Left hindlimb (tissue), 1 donor: Measurements from ENCODE around the gene HSD17B8.

ENCODE experiments used
- DNase-seq: peaks from one replicate; pipeline ENCODE4 v3.0.0-alpha.2; 2018

HSD17B8 gene

DNA sequence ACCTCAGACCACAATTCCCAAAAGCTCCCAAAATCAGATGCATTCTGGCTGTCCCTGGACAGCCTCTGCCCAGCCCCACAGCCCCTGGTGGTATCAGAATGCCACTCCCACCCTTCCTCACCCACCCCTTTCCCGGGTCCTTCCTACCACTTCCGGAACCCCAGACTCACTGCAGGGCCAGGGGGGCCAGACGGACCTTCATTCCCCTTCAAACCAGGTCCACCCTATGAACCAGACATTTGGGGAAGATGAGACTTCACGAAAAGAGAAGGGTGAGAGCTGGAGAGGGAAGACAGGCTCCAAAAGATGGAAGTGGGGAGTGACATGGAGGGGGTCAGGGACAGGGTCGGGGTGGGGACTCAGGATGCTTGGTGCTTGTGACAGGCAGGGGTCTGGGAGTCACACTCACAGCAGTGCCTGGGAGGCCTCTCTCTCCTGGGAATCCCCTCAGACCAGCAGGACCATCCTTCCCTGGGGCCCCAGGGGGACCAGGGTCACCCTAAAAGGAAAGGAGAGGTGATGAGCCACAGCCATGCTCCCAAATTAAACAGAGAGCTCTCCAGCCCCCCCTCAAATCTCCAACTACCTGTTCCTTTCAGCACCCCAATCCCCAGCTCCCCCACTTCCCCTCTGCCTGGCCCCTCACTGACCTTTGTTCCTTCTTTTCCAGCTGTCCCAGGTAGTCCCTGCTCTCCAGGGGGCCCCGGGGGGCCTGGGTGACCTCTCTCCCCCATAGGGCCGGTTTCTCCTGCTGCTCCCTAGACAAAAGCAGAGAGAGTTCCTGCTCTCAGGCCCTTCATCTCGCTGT, 32.4 kb upstream of the HSD17B8 start:
- DNase-seq = no peak

DNA sequence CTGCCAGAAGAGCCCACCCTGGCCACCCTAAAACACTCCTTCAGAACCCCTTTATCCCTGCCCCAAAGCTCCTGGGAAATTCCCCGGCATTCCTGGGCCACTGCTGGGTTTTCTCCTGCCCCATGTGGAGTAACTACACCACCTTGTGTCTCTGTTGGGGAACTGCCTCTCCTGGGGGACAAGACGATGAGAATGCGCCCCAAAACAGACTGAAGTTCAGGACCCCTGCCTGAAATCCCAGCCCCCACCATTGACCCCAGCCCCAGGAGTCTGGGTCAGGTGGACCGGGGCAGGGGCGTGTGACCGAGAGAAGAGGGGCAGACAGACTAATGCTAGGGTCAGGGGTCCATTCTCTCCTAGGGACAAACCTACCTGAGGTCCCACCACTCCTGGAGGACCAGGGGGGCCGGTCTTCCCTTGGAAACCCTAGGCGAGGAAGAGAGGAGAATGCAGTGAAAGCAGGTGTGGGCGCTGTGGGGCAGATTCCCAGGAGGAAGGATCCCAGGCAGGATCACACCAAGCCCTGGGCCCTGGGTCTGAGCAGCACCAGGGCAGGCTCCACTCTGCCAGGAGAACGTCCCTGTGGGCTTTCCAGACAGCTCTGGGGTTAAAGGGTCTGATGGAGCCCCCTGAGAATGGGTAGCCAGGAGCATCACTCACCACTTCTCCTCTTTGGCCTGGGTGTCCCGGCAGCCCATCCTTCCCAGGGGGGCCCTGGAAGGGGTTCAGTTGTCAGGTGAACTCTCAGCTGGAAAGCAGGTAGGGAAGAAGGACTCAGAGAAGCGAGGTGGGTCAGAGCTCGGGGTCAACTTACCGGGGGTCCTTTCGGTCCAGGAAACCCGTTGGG, 31.5 kb upstream of the HSD17B8 start:
- DNase-seq = no peak

DNA sequence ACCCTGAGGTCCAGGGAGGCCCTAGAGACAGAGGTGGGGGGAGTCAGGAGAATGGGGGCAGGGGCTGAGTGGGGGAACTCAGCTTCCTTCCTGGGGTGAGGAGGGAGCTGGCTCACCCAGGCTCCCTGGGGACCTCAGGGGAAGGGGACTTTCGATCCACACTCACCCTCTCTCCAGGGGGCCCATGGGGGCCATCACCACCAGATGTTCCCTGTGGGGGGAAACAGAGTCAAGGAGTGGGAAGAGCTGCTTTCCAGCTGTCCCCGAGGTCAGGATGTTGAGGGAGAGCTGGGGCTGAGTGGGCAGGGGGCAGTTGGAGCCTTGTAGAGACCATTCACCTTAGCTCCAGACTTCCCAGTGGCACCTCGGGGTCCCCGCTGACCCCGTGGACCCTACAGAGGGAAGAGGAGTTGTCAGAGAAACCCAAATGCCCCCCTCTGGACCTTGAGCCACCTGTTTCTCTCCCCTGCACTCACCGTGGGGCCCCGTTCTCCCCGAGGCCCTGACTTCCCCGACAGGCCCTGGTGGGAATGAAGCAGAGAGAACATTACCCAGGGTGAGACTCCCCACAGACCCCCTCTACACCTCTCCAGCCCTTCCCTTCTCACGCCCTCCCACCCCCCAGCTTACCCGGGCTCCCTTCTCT, 30.8 kb upstream of the HSD17B8 start:
- DNase-seq = no peak

DNA sequence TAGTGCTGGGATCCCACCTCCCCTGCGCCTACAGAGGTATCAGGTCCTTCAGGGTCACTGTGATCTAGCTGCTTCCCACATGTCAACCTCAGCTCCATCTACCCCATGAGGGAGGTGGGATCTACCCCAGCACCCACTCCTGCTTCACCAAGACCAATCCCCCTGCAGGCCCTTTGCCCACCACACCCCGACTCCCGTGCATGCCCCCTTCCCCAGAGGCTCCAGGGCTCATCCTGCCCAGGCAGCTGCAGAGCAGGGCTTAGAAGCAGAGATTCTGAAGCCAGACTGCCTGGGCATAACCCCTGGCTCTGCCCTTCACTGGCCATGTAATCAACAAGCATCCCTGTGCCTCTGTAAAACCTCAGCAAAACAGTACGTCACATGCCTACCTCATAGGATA, 29.7 kb upstream of the HSD17B8 start:
- DNase-seq = no peak

DNA sequence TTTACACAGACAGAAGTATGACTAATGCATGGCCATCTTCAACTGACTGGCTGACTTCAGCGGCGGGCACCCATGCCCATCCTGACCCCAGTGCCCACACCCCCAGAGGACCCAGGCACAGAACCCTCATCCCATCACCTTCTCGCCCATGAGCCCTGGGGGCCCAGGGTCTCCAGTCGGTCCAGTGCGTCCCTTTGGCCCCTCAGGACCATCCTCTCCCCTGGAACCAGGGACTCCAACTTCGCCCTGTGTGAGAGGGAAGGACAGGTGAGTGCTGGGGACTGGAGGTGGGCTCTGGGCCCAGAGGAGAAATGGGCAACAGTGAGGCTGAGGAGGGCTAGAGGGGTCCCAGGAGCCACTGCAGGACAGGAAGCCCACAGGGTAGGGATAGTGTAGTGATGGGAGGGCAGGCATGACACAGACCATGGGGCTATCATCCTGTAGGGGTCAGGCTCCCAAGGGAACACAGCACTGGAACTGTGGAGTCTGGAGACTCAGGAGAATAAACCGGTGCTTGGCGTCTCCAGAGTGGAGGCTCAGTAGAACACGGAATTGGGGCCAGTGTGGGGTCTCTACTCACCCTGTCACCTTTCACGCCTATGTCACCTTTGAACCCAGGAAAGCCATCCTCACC, 28.9 kb upstream of the HSD17B8 start:
- DNase-seq = peak; percentile 23

DNA sequence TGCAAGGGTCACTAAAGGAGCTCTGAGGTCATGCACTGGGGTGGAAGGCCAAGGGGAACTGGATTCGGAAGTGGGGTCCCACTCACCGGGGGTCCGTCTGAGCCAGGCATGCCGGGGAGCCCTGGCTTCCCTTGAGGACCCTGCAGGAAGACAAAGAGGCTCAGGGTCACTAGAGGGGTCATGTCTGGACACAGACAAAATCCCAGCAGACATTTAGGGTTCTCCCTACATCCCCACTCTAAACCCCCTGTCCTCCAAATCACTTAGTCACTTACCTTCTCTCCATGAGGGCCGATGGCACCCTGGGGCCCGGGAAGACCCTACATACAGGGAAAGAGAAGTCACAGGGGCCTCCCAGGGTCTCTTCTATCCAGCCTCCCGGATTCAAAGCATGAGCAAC, 27.5 kb upstream of the HSD17B8 start:
- DNase-seq = peak; percentile 24

DNA sequence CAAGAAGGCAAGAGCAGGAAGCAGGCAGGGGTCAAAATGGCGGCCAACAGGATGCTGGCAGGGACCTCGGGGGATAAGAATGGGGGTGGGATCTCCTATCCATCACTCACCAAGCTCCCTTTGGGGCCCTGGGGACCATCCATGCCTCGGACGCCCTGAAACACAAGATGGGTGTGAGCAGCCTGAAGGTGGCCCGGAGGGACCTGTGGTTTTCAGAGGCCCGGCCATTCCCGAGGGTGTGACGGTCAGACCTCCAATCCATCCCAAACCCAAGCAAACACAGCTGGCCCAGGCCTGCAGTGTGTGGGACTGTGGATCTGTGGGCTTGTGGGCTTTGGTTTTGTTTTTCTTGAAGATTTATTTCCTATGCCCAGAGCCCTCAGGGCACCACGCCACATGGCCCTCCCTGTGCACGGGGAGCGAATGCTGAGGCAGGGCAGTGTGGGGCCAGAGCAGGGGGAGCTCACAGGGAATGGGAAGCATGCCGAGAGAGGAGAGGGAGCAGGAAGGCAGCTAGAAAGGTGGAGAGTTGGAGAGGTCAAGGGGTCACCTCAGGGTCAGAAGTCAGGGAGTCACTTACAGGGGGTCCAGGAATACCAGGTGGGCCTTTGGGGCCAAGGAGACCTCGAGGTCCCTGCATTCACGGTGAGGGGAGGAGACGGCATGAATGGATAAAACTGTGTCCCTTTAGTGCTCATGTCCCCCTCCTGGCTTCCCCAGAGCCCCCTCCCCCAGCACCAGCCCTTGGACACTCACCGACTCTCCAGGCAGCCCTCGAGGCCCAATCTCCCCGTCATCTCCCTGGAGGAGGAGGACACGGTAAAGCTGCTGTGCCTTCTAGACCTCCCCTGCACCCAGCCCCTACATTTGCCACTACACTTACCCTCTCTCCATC, 26.7 kb upstream of the HSD17B8 start:
- DNase-seq = peak; percentile 79

DNA sequence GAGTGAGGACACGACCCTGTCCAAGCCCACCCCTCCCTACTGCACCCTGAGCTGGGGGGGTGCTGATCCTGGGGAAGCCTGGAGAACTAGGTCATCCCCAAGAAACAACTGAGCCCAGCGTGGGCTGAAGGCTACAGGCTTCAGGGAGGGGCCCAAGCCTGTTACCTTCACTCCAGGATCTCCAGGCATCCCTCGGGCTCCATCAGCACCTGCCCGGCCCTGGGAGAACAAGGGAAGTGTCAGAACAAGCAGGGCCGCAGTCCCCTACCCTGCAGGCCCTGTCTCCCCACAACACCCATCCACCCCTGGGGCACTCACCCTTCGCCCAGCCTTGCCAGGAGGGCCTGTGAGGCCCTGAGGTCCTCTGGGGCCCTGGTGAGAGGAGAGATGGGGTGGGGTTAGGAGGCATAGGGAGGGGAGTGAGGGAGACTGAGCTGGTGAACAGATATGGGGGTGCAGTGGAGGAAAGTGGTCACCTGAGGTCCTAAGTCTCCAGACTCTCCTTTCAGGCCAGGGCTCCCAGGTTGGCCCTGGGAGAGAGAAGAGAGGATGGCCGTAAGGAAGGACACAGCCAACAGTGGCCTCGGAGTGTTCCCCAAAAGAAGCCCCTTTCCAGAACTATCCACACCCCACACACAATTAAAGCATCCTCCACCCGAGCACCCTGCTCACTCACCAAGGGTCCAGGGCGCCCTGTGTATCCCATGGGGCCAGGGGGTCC, 25.5 kb upstream of the HSD17B8 start:
- peak; percentile 31 for DNase-seq

DNA sequence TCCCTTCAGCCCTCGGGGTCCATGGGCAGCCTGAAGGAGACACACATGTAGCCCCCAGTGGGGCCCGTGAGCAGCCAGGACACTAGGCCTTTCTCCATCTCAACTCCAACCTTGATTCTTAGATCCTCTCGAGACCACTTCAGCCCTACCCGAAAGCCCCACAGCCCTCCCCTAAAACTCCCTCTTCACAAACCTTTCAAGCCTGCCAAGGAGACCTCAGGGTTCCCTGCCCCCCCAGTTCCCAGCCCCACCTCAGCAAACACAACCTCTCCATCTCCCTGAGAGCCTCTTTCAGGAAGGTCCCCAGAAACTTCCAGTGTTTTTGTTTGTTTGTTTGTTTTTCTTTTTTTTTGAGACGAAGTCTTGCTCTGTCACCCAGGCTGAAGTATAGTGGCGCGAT, 23.3 kb upstream of the HSD17B8 start:
- DNase-seq = no peak

DNA sequence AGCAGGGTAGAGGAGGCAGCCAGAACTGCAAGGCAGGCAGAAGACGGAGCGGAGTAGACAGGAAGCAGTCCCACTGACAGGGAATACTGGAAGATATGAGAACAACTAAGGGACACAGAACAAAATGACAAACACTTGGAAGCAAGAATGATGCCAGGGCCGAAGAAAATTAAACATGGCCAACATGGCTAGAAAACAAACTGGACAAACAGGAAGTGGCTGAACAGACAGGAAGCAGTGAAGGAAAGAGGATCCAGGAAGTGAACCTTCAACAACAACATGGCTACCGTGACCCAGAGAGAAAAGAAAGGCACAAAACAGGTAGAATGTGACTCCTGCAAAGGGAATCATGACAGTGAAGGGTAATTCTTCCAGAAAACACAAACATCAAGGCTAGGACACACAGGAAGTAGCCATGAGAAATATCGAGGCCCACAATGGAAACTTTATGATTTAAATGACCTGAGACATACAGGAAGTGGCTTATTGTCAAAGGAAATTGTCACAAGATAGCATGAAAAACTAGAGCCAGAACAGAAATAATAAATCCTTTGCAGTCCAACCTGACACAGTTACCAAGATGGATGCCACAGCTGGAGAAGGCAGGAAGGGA, 21.3 kb upstream of the HSD17B8 start:
- no peak for DNase-seq

DNA sequence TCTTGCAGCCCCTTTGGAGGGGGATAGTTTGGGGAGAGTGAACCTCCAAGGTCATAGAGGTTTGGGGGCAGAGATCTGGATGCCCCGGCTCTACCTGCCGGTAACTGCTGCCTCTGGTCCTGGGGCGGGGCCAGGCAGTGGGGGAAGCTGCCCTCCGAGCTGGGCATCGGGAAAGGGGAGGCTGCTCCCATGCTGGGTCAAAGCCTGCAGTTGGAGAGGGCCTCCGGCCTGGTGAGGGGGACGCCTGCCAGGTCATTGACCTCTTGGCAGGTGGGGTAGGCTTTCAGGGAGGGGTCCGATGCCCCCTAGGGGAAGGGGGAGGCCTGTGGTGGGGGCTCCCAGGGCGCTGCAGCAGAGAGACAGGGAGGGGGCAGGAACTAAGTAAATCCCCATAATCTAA, 19.3 kb upstream of the HSD17B8 start:
- no peak for DNase-seq

DNA sequence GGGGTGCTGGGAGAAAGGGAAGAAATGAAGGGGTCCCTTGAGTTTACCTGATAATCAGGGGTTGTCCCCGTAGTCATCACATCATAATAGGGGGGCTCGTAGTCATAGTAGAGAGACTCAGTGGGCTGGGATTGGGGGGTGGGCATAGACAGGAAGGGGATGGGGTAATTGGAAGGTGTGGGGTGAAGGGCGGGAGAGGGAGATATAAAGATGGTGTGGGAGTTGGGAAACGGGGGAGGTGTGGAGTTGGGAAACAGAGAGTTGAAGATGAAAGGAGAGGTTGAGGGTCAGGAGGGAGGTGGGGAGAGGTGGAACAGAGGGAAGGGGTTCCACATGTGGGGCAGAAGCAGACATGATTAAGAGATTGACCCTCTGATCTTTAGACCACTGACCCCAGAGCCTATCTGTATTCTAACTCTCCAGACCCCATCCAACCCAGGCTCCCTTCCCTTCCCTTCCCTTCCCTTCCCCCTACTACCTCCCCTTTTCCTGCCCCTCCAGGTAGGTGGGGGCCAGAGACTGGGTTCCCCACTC, 18.7 kb upstream of the HSD17B8 start:
- no peak for DNase-seq

DNA sequence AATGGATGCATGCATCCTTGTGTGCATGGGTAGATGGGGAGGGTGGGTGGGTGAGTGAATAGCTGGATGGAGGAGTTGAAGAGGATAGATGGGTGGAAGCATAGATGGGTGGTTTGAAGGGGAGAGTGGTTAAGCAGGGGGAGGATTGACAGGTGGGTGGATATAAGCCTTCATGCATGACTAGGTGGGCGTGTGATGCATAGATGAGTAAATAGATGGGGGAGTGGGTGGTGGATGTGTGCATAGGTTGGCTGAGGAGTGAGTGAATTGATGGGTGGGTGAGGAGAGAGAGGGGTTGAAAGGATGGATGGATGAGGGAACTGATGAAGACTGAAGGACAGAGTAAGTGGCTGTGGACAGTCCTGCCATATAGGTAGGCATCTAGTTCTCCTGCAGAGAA, 16.6 kb upstream of the HSD17B8 start:
- no peak for DNase-seq

DNA sequence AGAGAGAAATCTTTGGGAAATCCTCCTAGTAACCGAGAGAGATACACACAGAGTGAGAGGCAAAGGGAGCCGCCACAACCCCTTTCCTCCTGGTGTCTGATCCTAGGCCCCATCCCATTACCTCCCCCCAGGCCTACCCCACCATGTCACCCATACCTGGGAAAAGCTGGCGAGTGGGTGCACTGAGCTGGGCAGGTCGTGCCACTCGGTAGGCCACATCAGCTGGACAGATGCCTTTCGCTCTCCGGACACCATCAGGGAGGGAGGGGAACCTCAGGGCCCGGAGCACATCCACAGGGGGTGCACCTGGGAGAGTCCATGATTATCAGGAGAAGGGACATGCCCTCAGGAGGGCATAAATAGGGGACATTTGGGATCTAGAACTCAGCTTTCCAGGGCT, 15.3 kb upstream of the HSD17B8 start:
- DNase-seq = no peak

DNA sequence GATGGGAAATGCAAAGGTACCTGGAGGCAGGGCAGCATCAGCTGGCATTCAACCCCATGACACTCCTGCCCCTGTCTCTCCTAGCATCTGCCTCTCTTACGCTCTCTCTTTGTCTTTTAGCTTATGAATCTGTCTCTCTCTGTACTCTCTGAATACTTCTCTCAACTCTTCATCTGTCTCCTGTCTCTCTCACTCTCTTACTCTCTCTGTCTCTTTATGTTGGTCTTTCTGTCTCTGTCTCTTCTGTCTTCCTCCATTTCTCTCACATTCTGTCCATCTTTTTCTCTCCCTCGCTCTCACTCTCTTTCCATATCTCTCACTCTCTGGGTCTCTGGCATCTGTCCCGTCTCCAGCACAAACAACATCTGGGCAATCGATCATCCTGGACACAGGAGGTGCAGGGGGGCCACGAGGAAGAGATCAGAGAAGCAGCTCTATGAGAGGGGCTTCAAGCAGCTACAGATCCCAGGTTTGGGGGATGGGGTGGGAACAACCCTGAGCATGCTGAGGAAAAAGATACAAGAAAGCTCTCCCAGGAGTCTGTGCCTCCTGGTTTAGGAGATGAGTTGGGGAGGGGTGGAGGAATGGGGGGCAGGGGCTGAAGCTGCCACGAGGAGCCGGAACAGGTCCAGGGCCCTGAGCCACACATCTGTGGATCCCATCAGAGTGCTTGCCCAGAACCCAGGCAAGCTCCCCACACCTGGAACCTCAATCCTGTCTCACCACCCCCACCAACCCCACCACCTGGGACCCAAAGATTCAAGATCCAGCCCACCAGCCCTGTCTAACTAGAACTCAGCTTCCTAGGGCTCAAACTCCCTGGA, 14.6 kb upstream of the HSD17B8 start:
- DNase-seq = peak; percentile 63

DNA sequence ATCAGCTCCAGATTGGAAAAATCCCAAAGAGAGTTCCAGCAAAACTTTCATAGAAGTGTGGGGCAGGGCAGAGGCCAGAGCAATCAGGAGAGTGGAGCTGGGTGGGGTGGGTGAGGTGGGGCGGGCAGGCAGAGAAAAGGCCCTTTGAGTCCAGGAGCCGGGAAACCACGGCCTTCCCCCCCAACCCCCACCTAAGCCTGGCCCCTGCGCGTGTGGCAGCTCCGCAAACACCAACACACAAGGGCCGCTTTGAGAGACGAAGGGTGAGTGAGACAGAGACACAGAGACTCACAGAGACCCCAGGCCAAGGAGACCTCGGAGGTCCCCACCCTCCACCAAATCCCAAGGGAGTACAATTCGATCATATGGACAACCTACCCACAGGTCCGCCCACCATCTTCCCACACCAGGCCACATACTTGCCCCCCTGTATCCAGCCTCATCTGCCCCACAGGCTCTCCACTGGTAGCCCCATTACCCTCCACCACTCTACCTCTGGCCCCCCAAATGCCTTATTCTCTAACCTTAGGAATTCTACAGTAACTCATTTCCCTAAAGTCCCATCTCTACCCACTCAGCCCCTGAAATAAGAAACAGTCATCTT, 13.8 kb upstream of the HSD17B8 start:
- DNase-seq = peak; percentile 77

DNA sequence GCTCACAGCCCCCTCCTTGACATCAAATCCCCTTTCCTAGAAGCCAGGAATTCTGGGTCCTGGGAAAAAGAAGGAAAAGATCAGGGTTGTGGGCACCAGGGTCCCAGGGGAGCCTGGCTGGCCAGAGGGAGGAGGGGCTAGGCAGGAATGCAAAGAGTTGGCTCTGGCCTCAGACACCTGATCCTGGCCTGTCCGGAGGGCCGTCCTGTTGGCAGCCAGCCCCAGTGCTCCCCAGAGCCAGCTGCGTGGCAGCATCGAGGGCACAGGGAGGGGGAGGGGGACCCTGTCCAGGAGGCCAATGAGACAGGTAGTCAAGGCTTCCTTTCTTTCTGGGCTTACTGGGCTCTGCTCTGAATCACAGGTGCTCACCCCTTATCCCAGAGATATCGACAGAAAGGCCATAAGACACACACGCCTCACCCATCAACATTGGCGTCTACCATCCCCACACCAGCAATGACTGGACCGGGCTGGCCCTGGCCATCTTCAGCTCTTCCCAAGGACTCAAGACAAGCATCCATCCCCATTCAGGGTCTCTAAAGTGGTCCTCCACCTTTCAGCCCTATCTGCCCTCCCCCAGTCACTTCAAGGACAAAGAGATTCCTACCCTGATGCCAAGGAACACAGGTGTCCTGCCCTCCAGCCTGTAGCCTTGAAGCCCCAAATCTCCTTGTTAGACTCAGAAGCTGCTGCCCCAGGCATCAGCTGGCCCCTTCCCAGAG, 12.9 kb upstream of the HSD17B8 start:
- peak; percentile 78 for DNase-seq

DNA sequence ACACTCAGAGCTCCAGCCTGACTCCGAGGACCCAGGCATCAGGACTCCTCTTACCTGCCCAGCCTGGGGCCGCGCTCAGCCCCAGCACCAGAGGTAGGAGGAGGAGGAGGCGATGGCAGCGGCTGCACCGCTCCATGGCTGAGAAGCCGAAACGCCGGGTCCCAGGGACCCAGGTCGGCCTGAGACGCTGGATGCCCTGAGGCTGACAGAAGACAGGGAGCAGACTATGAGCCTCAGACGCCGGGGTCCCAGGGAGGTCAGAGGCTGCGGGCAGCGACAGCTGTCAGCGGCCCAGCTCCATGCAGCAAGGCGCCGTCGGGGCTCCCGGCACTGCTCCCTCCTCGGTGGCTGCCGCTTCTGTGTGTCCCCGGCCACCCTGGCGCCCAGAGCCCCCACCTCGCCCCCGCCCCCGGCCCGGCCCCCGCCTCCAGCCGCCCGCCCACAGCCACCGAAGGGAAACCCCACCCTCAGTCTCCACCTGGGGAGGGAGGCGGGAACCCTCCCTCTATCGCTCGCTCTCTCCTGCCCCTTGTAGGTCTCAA, 12.3 kb upstream of the HSD17B8 start, which contains the start of gene COL11A2:
COL11A2 (minus strand) TSS at position 363 of the 542 bp plus-strand sequence; CDS start at position 136, 227 bp downstream.
- peak; percentile 72 for DNase-seq
